Esophagus squamous epithelium (tissue), 5 donors: ENCODE measurements around the gene RFC5. TPM values are rescaled to one million over a fixed set of nuclear protein-coding genes. Genes with fewer than 3 reads are reported as not detected.

Experiments
- DNase-seq: peaks from one replicate; lab custom pipeline; 2025; lab: John Stamatoyannopoulos, UW
- H3K27ac ChIP-seq, 4 donors: fragments of 200-600 bp; sonication (generic); one replicate each; pipeline ENCODE4 v1.5.1; 2016 to 2019; ENCODE audit warnings: mild to moderate bottlenecking in 1 of 4
- H3K27me3 ChIP-seq, 4 donors: fragments of 200-600 bp; sonication (generic); 1 replicate in 3 of 4; 2 replicates in 1 of 4; pipeline versions ENCODE4 v1.5.1 to v1.6.0; 2017 to 2021; ENCODE audit warnings: antibody characterized with exemption in 1 of 4
- H3K36me3 ChIP-seq, 3 donors: fragments of 200-600 bp; sonication (generic); one replicate each; pipeline ENCODE4 v1.5.1; 2016 to 2019
- H3K4me1 ChIP-seq, 3 donors: fragments of 200-600 bp; sonication (generic); one replicate each; pipeline ENCODE4 v1.5.1; 2017 to 2019
- H3K4me3 ChIP-seq, 4 donors: fragments of 200-600 bp; sonication (generic); 1 replicate in 3 of 4; 2 replicates in 1 of 4; pipeline ENCODE4 v1.5.1; 2016 to 2019; ENCODE audit warnings: mild to moderate bottlenecking in 2 of 4, moderate library complexity in 1 of 4
- H3K9me3 ChIP-seq, 3 donors: fragments of 200-600 bp; sonication (generic); one replicate each; pipeline ENCODE4 v1.5.1; 2016 to 2019
- CTCF ChIP-seq, 6 experiments: fragments of 450-650 bp in 4 of 6; fragments of 200-600 bp in 2 of 6; sonication (generic) in 2 of 6; IDR thresholded peaks; one replicate each; pipeline ENCODE4 v1.5.1; 2016 to 2019; ENCODE audit warnings: antibody characterized with exemption in 6 of 6, mild to moderate bottlenecking in 4 of 6, moderate library complexity in 4 of 6
- POLR2A ChIP-seq, 4 donors: fragments of 450-650 bp; IDR thresholded peaks; one replicate each; pipeline ENCODE4 v1.6.1; 2017; ENCODE audit warnings: antibody characterized with exemption in 4 of 4, mild to moderate bottlenecking in 4 of 4, moderate library complexity in 3 of 4
- WGBS, 2 donors: methylation state at CpG; one replicate each; pipeline ENCODE4 v1.1.5; 2018; 5-methylcytosine and 5-hydroxymethylcytosine counted together
- intact Hi-C: fragments of 100-400 bp; cut with DNase I; formaldehyde crosslinking; loops from one replicate; pipeline ENCODE4 v1.15.0; 2022
- total RNA-seq, 4 donors: library from RNA; depleted of rRNA; stranded (reverse); fragments of >200 nt; gene quantifications; one replicate each; pipeline ENCODE4 v1.1.0, GENCODE V29; 2016
- donor health status: DM: yes; HTN: yes; CAD: no.

The RFC5 gene
- total RNA-seq, result 10 to 100 TPM; 11.5 to 32.2 (median 19.1) TPM

GRCh38 chr12:118016424-118017264 lies at the start of gene RFC5:
Gene RFC5 (plus strand): TSS chr12:118016703. CDS start chr12:118016828, 125 bp downstream.
- intact Hi-C loops, result no loop called here
- H3K27ac ChIP-seq, result peak within 1 kb of the TSS; percentile 56 to 88 (median 64)
- H3K27me3 ChIP-seq, result no peaks in the 10 kb centered on the region
- 0 to 1% methylated on average over 14 to 26 of the region's 61 CpGs for WGBS, 2 donors
- peak; percentile 81 for DNase-seq
- no peaks in the 10 kb centered on the region for H3K9me3 ChIP-seq
- H3K4me3 ChIP-seq, result peak within 1 kb of the TSS; percentile 58 to 96 (median 82)
- TF ChIP-seq CTCF (IDR thresholded peaks at IDR 0.05) (peak in 1 of 6 experiments; percentile 9), POLR2A (IDR thresholded peaks at IDR 0.05) (no peak)
- peaks cover 7 to 24% (median 14%) of the 10 kb centered on the region in 3 donors for H3K4me1 ChIP-seq
- H3K36me3 ChIP-seq, result peaks cover 0 to 29% (median 6%) of the 10 kb centered on the region in 3 donors

- peaks cover 0 to 62% (median 2%) of the 10 kb centered on the region in 4 donors for H3K27me3 ChIP-seq
- 37 to 54% methylated on average over 4 of the region's 4 CpGs for WGBS, 2 donors
- H3K9me3 ChIP-seq, result peaks cover 0 to 7% (median 4%) of the 10 kb centered on the region in 3 donors
- H3K4me1 ChIP-seq, result peaks cover 0 to 17% (median 4%) of the 10 kb centered on the region in 3 donors
- DNase-seq, result no peak
- TF ChIP-seq CTCF (IDR thresholded peaks at IDR 0.05), result no peak
- TF ChIP-seq POLR2A (IDR thresholded peaks at IDR 0.05), result no peak
- H3K4me3 ChIP-seq, result no peak overlapping the region
- intact Hi-C loops, result no loop called here
- H3K27ac ChIP-seq, result no peak overlapping the region
- no peaks in the 10 kb centered on the region for H3K36me3 ChIP-seq
Measured at GRCh38 chr12:117967043-117967442, 49.5 kb upstream of the RFC5 start.

- DNase-seq, result no peak
- H3K27ac ChIP-seq, result no peak overlapping the region
- H3K27me3 ChIP-seq, result peaks cover 0 to 62% (median 2%) of the 10 kb centered on the region in 4 donors
- TF ChIP-seq CTCF (IDR thresholded peaks at IDR 0.05), result no peak
- TF ChIP-seq POLR2A (IDR thresholded peaks at IDR 0.05), result no peak
- H3K9me3 ChIP-seq, result peaks cover 0 to 7% (median 4%) of the 10 kb centered on the region in 3 donors
- intact Hi-C loops, result no loop called here
- WGBS, 2 donors, result 25 to 34% methylated on average over 10 to 12 of the region's 12 CpGs
- H3K4me1 ChIP-seq, result peaks cover 0 to 17% (median 4%) of the 10 kb centered on the region in 3 donors
- H3K36me3 ChIP-seq, result no peaks in the 10 kb centered on the region
- no peak overlapping the region for H3K4me3 ChIP-seq
Measured at GRCh38 chr12:117967512-117967911, 49.0 kb upstream of the RFC5 start.

DNA sequence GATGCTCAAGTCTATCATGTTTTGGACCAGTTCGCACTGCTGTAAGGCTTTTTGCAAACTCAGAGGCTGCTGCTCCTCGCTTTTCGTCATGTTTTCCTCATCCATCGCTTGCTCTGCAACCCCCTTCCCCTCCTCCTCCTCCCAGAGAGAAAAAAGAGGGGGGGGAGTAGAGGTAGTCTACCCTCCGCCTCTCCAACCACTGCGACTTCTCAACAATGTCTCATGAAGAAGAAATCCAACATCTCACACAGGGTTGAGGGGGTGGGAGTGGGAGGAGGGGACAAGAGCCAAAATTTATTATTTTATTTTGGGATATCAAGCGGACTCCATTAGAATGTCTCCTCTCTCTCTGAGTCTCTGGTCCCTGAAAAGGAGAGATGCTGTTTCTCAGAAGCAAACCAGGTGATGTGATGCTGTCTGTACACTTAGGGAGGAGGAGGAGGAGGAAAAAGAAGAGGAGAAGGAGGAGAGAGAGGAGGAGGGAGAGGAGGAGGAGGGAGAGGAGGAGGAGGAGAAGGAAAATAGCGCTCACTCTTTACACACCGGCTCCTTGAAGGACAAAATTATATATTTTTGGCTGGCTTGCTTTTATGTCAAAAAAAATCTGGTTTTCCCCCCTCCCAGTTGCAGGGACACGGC lies 48.2 kb upstream of the RFC5 start:
- WGBS, 2 donors, result 1 to 4% methylated on average over 9 to 10 of the region's 10 CpGs
- Histone ChIP-seq H3K9me3 (peaks cover 0 to 7% (median 4%) of the 10 kb centered on the region in 3 donors), H3K27me3 (peaks cover 0 to 62% (median 2%) of the 10 kb centered on the region in 4 donors), H3K36me3 (no peaks in the 10 kb centered on the region), H3K27ac (no peak overlapping the region), H3K4me3 (peak overlapping the region; percentile 43 to 70 (median 54)), H3K4me1 (peaks cover 0 to 17% (median 4%) of the 10 kb centered on the region in 3 donors)
- TF ChIP-seq CTCF (IDR thresholded peaks at IDR 0.05) (no peak), POLR2A (IDR thresholded peaks at IDR 0.05) (no peak)
- no peak for DNase-seq
- intact Hi-C loops, result no loop called here
